GM23248 (cell line): ENCODE data around the gene MYH15. TPM values are rescaled to one million over a fixed set of nuclear protein-coding genes. Genes with fewer than 3 reads are reported as not detected.
A peak's percentile ranks its signal among the peaks of the same experiment; 100 is the strongest.

Experiments used
- DNase-seq: peaks from one replicate; pipeline ENCODE4 v3.0.0-alpha.2; 2015
- H2AFZ ChIP-seq: fragments of 200-600 bp; sonication (generic); 2 replicates; pipeline ENCODE4 v1.6.1; 2016; ENCODE audit warnings: antibody characterized with exemption
- H3F3A ChIP-seq: fragments of 200-600 bp; sonication (generic); 2 replicates; pipeline ENCODE4 v1.6.1; 2016; ENCODE audit warnings: mild to moderate bottlenecking, antibody characterized with exemption, mixed run types; ENCODE audit not compliant: insufficient read depth
- H3K27ac ChIP-seq: fragments of 200-600 bp; sonication (generic); 2 replicates; pipeline ENCODE4 v1.5.1; 2016; ENCODE audit warnings: mild to moderate bottlenecking
- H3K27me3 ChIP-seq: fragments of 200-600 bp; sonication (generic); replicated peaks from 2 replicates; pipeline ENCODE4 v1.6.1; 2016; ENCODE audit warnings: mild to moderate bottlenecking; ENCODE audit not compliant: insufficient read depth
- H3K36me3 ChIP-seq: fragments of 200-600 bp; sonication (generic); 2 replicates; pipeline ENCODE4 v1.6.1; 2016; ENCODE audit warnings: low read depth, mild to moderate bottlenecking
- H3K4me1 ChIP-seq: fragments of 200-600 bp; sonication (generic); 2 replicates; pipeline ENCODE4 v1.6.1; 2016; ENCODE audit warnings: mild to moderate bottlenecking; ENCODE audit not compliant: insufficient read depth
- H3K4me2 ChIP-seq: fragments of 200-600 bp; sonication (generic); one replicate; pipeline ENCODE4 v1.6.1; 2016; ENCODE audit warnings: mild to moderate bottlenecking; ENCODE audit not compliant: unreplicated experiment
- H3K4me3 ChIP-seq: fragments of 200-600 bp; sonication (generic); 2 replicates; pipeline ENCODE4 v1.5.1; 2016; ENCODE audit warnings: mild to moderate bottlenecking
- H3K79me2 ChIP-seq: fragments of 200-600 bp; sonication (generic); 2 replicates; pipeline ENCODE4 v1.6.1; 2016; ENCODE audit warnings: mild to moderate bottlenecking; ENCODE audit not compliant: insufficient read depth
- H3K9ac ChIP-seq: fragments of 200-600 bp; sonication (generic); 2 replicates; pipeline ENCODE4 v1.6.1; 2016; ENCODE audit warnings: mild to moderate bottlenecking
- H3K9me2 ChIP-seq: fragments of 200-600 bp; sonication (generic); 2 replicates; pipeline ENCODE4 v1.6.1; 2016; ENCODE audit warnings: mixed run types, mild to moderate bottlenecking, moderate library complexity; ENCODE audit not compliant: insufficient read depth
- H3K9me3 ChIP-seq: fragments of 200-600 bp; sonication (generic); one replicate; pipeline ENCODE4 v1.6.1; 2017; ENCODE audit warnings: low read depth
- H4K20me1 ChIP-seq: fragments of 200-600 bp; sonication (generic); 2 replicates; pipeline ENCODE4 v1.6.0; 2016; ENCODE audit not compliant: insufficient read depth
- EZH2 ChIP-seq: fragments of 200-600 bp; sonication (generic); IDR thresholded peaks from 2 replicates; pipeline ENCODE4 v1.6.1; 2018; ENCODE audit warnings: antibody characterized with exemption, mild to moderate bottlenecking; ENCODE audit not compliant: insufficient read depth, poor library complexity, severe bottlenecking
- EZH2phosphoT487 ChIP-seq: fragments of 200-600 bp; sonication (generic); IDR thresholded peaks from 2 replicates; pipeline ENCODE4 v1.6.1; 2018; ENCODE audit warnings: antibody characterized with exemption, moderate library complexity, mild to moderate bottlenecking, low read depth; ENCODE audit not compliant: insufficient read depth
- WGBS, 2 experiments: methylation state at CpG; one replicate each; pipeline ENCODE4 v1.1.6; 2015 to 2017; ENCODE audit warnings: low lambda C conversion rate in 2 of 2, low coverage in 1 of 2; ENCODE audit errors: missing lambda C conversion rate in 2 of 2; 5-methylcytosine and 5-hydroxymethylcytosine counted together
- in situ Hi-C: fragments of 300-500 bp; cut with MboI; formaldehyde crosslinking; loops from 2 replicates; pipeline ENCODE4 v1.15.0; 2020
- polyA plus RNA-seq: library from polyadenylated mRNA; unstranded; fragments of >200 nt; fragmentation: Nextera tagmentation; extraction: Ambion mirVana; gene quantifications from 2 replicates; pipeline ENCODE4 v1.2.1, GENCODE V29; 2016
- total RNA-seq: library from RNA; depleted of rRNA; stranded (reverse); fragments of >200 nt; shearing (Covaris generic); gene quantifications from 2 replicates; pipeline ENCODE4 v1.2.3, GENCODE V29; 2014

MYH15 gene
- total and polyA plus RNA-seq, 2 experiments from 2014 or later, result 0.08 to 0.11 TPM

- no peak overlapping the region for H3K9ac ChIP-seq
- 0 out of 2 replicates have a peak, but pooled peaks cover 4% of the 10 kb centered on the region for H3K4me1 ChIP-seq
- no peaks in the 10 kb centered on the region for H3K9me2 ChIP-seq
- in situ Hi-C loops, result no loop called here
- no peak overlapping the region for H2AFZ ChIP-seq
- no peak overlapping the region for H3K4me2 ChIP-seq
- H3K79me2 ChIP-seq, result no peaks in the 10 kb centered on the region
- H3K27me3 ChIP-seq, result no peaks in the 10 kb centered on the region
- H3K4me3 ChIP-seq, result no peak overlapping the region
- no peaks in the 10 kb centered on the region for H3K36me3 ChIP-seq
- WGBS, 2 experiments, result 29% methylated on average over 6 of the region's 6 CpGs
- no peaks in the 10 kb centered on the region; the same call in 1 of the 2 replicates for H3F3A ChIP-seq
- no peaks in the 10 kb centered on the region for H4K20me1 ChIP-seq
- no peaks in the 10 kb centered on the region for H3K9me3 ChIP-seq
- DNase-seq, result no peak
- TF ChIP-seq EZH2 (no peak), EZH2phosphoT487 (no peak)
- no peak overlapping the region for H3K27ac ChIP-seq
Observed at GRCh38 chr3:108345492-108346205, 164.7 kb downstream of the MYH15 start.

GRCh38 chr3:108343491-108343890 is 166.9 kb downstream of the MYH15 start:
- no peak for DNase-seq
- TF ChIP-seq EZH2 (no peak), EZH2phosphoT487 (no peak)
- Histone ChIP-seq H2AFZ (no peak overlapping the region), H3K9me2 (no peaks in the 10 kb centered on the region), H3K9ac (no peak overlapping the region), H3K79me2 (no peaks in the 10 kb centered on the region), H3K4me1 (0 out of 2 replicates have a peak, but pooled peaks cover 4% of the 10 kb centered on the region), H3K9me3 (no peaks in the 10 kb centered on the region), H3K27me3 (no peaks in the 10 kb centered on the region), H4K20me1 (no peaks in the 10 kb centered on the region), H3K4me3 (no peak overlapping the region), H3F3A (no peaks in the 10 kb centered on the region; the same call in 1 of the 2 replicates), H3K27ac (no peak overlapping the region), H3K36me3 (no peaks in the 10 kb centered on the region), H3K4me2 (no peak overlapping the region)
- in situ Hi-C loops, result no loop called here
- 69 to 70% methylated on average over 4 of the region's 4 CpGs for WGBS, 2 experiments

- Histone ChIP-seq H3K4me2 (no peak overlapping the region), H3K79me2 (no peaks in the 10 kb centered on the region), H3K27ac (no peak overlapping the region), H3F3A (no peaks in the 10 kb centered on the region; the same call in 1 of the 2 replicates), H3K4me3 (no peak overlapping the region), H3K27me3 (no peaks in the 10 kb centered on the region), H4K20me1 (no peaks in the 10 kb centered on the region), H3K9ac (no peak overlapping the region), H3K36me3 (no peaks in the 10 kb centered on the region), H3K9me3 (no peaks in the 10 kb centered on the region), H3K9me2 (no peaks in the 10 kb centered on the region), H2AFZ (no peak overlapping the region), H3K4me1 (0 out of 2 replicates have a peak, but pooled peaks cover 4% of the 10 kb centered on the region)
- DNase-seq, result peak; percentile 56
- no peak for TF ChIP-seq EZH2
- no peak for TF ChIP-seq EZH2phosphoT487
- in situ Hi-C loops, result no loop called here
- 57% methylated on average over 4 of the region's 4 CpGs for WGBS, 2 experiments
Observed at GRCh38 chr3:108342837-108343486, 167.4 kb downstream of the MYH15 start.

- in situ Hi-C loops, result no loop called here
- 0 out of 2 replicates have a peak, but pooled peaks cover 4% of the 10 kb centered on the region for H3K4me1 ChIP-seq
- H3K9me3 ChIP-seq, result no peaks in the 10 kb centered on the region
- H4K20me1 ChIP-seq, result no peaks in the 10 kb centered on the region
- H3K4me2 ChIP-seq, result no peak overlapping the region
- H3K27me3 ChIP-seq, result no peaks in the 10 kb centered on the region
- no peaks in the 10 kb centered on the region for H3K36me3 ChIP-seq
- H3F3A ChIP-seq, result no peaks in the 10 kb centered on the region; the same call in 1 of the 2 replicates
- no peak overlapping the region for H2AFZ ChIP-seq
- DNase-seq, result no peak
- no peak overlapping the region for H3K27ac ChIP-seq
- 66 to 67% methylated on average over 6 of the region's 6 CpGs for WGBS, 2 experiments
- H3K9ac ChIP-seq, result no peak overlapping the region
- H3K9me2 ChIP-seq, result no peaks in the 10 kb centered on the region
- TF ChIP-seq EZH2, result no peak
- TF ChIP-seq EZH2phosphoT487, result no peak
- H3K79me2 ChIP-seq, result no peaks in the 10 kb centered on the region
- H3K4me3 ChIP-seq, result no peak overlapping the region
Observed at GRCh38 chr3:108341911-108342310, 168.5 kb downstream of the MYH15 start.
